Neural progenitor cell (in vitro differentiated cells): ENCODE data around the gene SRRM4.

Source experiments
- EZH2 ChIP-seq: fragments of 200-600 bp; sonication (generic); IDR thresholded peaks from 2 replicates; pipeline ENCODE4 v1.6.1; 2017; ENCODE audit warnings: antibody characterized with exemption, mild to moderate bottlenecking, moderate library complexity
- EZH2phosphoT487 ChIP-seq: fragments of 200-600 bp; sonication (generic); IDR thresholded peaks from 2 replicates; pipeline ENCODE4 v1.6.1; 2017; ENCODE audit warnings: antibody characterized with exemption
- TF ChIP-seq, protein P1 (sequence below): fragments of 200-600 bp; sonication (generic); IDR thresholded peaks from 2 replicates; pipeline ENCODE4 v1.5.1; 2017; ENCODE audit warnings: antibody characterized with exemption, mild to moderate bottlenecking

DNA sequence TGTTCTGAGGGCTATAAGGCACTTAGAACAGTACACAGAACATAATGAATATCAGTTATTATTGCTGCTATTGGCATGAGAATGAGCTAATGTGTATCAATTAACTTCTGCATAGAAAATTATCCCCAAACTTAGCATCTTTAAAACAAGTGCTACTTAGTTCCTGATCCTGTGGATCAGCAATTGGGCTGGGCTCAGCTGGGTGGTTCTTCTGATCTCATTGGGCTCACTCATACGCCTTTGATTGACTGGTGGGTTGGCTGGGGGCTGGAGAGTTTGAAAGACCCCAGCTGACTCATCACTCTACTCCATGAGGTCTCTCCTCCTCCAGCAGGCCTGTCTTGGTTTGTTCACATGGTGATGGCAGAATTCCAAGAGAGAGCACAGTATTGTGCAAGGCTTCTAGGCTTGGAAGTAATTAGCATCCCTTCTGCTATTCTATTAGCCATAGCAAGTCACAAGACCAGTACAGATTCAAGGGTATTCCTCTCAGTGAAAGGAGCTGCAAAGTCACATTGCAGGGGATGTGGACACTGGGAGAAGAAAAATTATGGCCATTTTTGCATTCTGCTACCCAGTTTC is 170.2 kb downstream of the SRRM4 start:
- TF ChIP-seq EZH2 (no peak), EZH2phosphoT487 (no peak)
- TF ChIP-seq, protein P1, sequence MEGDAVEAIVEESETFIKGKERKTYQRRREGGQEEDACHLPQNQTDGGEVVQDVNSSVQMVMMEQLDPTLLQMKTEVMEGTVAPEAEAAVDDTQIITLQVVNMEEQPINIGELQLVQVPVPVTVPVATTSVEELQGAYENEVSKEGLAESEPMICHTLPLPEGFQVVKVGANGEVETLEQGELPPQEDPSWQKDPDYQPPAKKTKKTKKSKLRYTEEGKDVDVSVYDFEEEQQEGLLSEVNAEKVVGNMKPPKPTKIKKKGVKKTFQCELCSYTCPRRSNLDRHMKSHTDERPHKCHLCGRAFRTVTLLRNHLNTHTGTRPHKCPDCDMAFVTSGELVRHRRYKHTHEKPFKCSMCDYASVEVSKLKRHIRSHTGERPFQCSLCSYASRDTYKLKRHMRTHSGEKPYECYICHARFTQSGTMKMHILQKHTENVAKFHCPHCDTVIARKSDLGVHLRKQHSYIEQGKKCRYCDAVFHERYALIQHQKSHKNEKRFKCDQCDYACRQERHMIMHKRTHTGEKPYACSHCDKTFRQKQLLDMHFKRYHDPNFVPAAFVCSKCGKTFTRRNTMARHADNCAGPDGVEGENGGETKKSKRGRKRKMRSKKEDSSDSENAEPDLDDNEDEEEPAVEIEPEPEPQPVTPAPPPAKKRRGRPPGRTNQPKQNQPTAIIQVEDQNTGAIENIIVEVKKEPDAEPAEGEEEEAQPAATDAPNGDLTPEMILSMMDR: no peak
